ENCODE measurements around the gene SRCAP.

DNA sequence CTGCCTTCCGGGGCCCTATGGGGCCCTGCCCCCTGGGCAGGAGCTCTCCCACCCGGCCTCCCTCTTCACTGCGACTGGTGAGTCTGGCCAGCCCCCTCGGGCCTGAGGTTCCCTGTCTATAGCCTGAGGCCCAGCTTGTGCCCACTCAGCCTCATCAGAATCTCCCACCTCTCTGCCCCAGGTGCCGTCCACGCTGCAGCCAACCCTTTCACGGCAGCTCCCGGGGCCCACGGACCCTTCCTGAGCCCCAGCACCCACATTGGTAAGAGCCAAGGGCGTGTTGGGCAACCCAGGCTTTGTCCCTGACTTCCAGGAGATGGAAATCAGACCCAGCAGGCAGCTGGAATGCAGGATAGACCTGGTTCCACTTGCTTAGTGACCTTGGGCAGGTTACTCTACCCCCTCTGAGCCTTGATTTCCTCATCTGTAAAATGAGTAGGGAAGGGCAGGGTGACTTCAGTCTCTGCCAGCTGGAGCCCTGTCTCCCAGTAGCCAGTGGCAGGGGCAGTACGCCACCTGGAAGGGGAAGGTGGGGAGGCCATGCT, 31.5 kb upstream of the SRCAP start:
- TF ChIP-seq, protein P1, sequence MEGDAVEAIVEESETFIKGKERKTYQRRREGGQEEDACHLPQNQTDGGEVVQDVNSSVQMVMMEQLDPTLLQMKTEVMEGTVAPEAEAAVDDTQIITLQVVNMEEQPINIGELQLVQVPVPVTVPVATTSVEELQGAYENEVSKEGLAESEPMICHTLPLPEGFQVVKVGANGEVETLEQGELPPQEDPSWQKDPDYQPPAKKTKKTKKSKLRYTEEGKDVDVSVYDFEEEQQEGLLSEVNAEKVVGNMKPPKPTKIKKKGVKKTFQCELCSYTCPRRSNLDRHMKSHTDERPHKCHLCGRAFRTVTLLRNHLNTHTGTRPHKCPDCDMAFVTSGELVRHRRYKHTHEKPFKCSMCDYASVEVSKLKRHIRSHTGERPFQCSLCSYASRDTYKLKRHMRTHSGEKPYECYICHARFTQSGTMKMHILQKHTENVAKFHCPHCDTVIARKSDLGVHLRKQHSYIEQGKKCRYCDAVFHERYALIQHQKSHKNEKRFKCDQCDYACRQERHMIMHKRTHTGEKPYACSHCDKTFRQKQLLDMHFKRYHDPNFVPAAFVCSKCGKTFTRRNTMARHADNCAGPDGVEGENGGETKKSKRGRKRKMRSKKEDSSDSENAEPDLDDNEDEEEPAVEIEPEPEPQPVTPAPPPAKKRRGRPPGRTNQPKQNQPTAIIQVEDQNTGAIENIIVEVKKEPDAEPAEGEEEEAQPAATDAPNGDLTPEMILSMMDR (IDR thresholded peaks at IDR 0.05; ENCODE audit: low read length), result no peak
- no peak for TF ChIP-seq EZH2 (IDR thresholded peaks at IDR 0.05; ENCODE audit: borderline replicate concordance, low read length)

Data from OCI-LY1 (cell line).